Erythroblast (primary cell): ENCODE data around the gene ABCA5.
"Not testable (repeated sequence)": the region's sequence is repeated elsewhere in the genome, so short reads cannot be mapped to it uniquely, and the experiment has no call there.

Source experiments
- DNase-seq, 2 experiments: peaks; one replicate each; lab custom pipeline; 2025; lab: John Stamatoyannopoulos, UW
- GATA1 ChIP-seq: IDR thresholded peaks from 2 replicates; pipeline ENCODE4 v1.6.1; 2011; ENCODE audit warnings: low read depth, mild to moderate bottlenecking, control low read depth, low read length, moderate library complexity
- POLR2A ChIP-seq: IDR thresholded peaks from 2 replicates; pipeline ENCODE4 v1.6.1; 2011; ENCODE audit warnings: mild to moderate bottlenecking, low read length

Gene ABCA5

DNA sequence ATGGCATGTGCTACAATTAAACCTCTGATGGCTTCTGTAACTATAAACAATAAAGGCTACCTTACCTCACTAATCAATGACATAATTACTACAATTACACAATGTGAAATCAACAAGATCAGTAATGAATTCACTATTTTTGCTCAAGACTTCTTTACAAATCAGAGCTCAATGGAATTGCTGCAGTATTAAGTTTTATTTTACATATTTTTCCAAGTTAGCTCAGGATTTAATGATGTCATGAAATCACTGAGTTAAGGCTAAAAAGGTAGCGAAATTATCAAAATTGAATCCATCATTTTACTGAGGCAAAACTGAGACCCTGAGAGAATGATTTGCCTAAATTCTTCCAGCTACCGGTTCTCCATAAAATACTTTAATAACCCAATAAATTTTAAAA is 21.8 kb downstream of the ABCA5 start:
- TF ChIP-seq POLR2A (no peak), GATA1 (no peak)

DNA sequence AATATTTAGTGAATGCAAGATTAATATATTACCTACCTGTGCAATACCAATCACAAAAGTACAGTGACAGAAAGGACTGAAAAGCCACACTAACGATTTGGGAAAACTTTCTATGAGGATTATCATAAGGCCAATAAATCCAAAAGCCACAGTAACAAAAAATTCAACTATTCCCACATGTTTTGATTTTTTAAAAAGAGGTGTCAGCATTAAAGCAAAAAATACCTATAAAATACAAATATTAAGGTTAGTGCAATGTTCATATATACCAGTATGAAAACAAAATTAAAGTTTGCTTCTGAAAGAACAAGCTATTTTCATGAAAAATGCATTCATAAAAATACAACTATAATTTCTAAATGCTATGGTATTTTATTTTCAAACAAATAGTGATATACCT is 24.3 kb downstream of the ABCA5 start:
- no peak for DNase-seq
- TF ChIP-seq POLR2A (no peak), GATA1 (no peak)

More for the DNA sequence above, 21.8 kb downstream of the ABCA5 start:
- DNase-seq = no peak

DNA sequence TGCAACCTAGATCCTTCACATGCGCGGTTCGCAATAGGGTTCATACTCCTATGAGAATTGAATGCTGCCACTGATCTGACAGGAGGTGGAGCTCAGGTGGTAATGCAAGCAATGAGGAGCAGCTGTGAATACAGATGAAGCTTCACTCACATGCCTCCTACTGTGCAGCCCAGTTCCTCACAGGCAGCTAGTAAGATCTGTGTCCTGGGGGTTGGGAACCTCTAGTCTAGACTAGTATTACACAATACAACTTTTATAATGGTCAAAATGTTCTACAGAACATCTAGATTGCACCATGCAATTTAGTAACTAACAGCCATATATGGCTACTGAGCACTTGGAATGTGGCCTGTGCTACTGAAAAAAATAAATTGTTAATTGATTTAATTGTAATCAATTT is 26.7 kb downstream of the ABCA5 start:
- no peak for DNase-seq
- TF ChIP-seq GATA1 = no peak
- no peak for TF ChIP-seq POLR2A

DNA sequence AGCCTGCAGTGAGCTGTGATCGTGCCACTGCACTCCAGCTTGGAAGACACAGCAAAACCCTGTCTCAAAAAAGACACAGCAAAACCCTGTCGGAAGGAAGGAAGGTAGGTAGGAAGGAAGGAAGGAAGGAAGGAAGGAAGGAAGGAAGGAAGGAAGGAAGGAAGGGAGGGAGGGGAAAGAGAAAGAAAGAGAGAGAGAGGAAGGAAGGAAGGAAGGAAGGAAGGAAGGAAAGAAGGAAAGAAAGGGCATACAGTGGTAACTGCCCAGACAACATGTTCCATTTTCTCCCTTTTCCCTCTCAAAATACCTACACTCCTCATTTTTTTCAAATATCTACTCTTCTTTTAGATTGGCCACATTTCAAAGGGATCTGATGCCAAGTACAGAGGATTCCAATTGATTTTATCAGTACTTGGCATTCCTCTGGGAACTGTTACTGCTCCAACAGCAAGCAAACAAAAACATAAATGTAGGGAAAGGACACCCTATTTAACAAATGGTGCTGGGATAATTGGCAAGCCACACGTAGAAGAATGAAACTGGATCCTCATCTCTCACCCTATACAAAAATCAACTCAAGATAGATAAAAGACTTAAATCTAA is 28.7 kb downstream of the ABCA5 start:
- not testable (repeated sequence) for DNase-seq

DNA sequence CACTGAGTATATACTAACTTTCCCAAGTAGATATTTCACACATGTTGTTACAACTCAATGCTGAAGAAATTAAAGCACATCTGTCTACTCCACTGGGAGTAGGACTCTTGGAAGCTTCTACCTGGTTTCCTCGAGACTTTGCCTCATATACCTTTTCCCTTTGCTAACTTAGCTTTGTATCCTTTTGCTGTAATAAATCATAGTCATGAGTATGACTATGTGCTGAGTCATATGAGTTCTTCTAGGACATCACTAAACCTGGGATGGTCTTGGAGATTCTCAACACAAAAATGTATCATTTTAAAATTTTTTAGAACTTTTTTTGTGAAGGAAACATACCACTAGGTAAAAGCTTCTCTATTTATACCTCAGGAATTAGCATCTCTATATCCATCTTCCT is 39.8 kb downstream of the ABCA5 start:
- TF ChIP-seq GATA1 (no peak), POLR2A (no peak)
- no peak for DNase-seq

DNA sequence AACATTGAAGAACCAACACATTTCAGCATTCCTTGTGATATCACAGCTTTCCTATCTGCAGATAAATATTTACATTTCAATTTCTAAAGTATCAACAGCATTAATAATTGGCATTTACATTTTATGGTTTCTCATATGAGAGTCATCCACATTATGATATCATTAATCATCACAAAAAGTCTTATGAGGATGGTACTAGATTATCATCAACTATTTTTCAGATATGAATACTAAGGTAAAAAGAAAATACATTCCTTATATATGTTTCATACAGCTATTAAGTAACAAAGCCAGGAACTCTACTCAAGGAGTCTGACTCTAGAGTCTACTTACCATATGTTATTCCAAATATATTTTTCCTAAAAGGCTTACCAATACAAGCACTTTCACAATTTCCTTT is 40.7 kb downstream of the ABCA5 start:
- DNase-seq = no peak

DNA sequence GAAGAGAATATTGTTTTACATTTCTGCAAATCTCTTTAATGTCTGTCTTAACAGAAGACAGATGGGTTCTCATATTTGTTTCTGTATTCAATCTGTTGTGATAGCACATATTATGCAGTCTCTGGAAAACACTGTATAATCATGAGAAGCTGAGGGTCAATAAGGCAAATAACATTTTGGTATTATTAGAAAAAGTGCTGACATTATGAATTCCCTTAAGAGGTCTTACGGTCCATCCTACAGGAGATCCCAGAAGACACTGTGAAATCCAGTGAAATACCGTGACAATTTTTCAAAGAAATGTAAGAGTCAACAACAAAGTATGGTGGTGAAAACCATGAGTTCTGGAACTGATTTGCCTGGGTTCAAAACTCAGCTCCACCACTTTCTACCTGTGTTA is 42.3 kb downstream of the ABCA5 start:
- no peak for TF ChIP-seq GATA1
- no peak for TF ChIP-seq POLR2A
- DNase-seq = no peak

More for the DNA sequence above, 40.7 kb downstream of the ABCA5 start:
- TF ChIP-seq GATA1 (no peak), POLR2A (no peak)

DNA sequence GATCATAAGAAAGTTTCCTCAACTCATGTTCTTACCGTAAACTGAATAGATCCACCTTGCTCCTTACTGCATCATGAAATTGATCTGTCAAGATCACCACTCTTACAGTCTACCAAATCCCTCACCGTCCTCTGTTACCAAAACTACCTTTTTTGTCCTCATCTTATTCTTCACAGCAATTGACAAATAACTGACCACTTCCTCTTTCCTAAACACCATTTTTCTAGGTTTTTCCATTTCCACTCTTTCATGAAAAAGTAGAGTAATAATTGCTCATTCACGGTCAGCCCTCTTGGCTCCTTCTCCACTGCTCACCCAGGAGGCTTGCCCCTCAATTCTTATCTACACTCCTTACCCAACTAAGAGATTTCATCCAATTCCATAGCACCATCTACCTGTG is 44.9 kb downstream of the ABCA5 start:
- no peak for TF ChIP-seq GATA1
- DNase-seq = no peak

DNA sequence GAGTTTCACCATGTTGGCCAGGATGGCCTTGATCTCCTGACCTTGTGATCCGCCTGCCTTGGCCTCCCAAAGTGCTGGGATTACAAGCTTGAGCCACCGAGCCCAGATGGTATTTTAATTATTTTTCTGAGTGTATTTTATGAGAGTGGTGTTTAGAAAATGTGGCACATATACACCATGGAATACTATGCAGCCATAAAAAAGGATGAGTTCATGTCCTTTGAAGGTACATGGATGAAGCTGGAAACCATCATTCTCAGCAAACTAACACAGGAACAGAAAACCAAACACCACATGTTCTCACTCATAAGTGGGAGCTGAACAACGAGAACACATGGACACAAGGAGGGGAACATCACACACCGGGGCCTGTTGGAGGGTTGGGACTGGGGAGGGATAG is 50.7 kb downstream of the ABCA5 start:
- not testable (repeated sequence) for DNase-seq

DNA sequence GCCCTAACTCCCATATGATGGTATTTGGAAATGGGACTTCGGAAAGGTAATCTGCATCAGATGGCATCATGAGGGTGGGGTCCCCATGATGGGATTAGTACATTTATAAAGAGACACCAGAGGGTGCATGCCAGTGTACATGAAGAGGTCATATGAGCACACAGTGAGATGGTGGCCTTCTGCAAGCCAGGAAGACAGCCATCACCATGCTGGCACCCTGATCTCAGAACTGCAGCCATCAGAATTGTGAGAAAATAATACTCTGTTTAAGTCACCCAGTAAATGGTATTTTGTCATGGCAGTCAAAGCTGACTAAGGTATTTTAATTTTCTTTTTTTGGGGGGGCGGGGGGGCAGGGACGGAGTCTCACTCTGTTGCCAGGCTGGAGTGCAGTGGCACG is 51.2 kb downstream of the ABCA5 start:
- no peak for TF ChIP-seq GATA1
- no peak for TF ChIP-seq POLR2A
- no peak for DNase-seq

DNA sequence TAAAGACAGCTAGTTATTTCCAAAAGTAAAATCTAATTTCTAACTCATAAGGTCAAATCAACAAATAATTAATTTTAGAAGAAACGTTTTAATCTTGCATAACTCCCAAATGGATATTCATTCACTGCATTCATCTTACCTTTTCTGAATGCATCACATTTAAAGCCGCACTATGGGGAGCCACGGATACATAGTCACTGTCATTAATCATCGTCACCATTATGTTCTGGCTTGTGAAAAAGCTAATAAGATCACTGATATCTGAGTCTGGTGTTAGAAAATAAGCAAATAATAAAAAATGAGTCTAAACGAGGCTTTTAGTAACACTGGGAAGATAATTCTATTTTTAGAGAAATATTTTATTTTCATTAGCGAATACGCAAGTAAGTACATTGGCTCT is 55.9 kb downstream of the ABCA5 start:
- DNase-seq = no peak
- TF ChIP-seq POLR2A (no peak), GATA1 (no peak)

DNA sequence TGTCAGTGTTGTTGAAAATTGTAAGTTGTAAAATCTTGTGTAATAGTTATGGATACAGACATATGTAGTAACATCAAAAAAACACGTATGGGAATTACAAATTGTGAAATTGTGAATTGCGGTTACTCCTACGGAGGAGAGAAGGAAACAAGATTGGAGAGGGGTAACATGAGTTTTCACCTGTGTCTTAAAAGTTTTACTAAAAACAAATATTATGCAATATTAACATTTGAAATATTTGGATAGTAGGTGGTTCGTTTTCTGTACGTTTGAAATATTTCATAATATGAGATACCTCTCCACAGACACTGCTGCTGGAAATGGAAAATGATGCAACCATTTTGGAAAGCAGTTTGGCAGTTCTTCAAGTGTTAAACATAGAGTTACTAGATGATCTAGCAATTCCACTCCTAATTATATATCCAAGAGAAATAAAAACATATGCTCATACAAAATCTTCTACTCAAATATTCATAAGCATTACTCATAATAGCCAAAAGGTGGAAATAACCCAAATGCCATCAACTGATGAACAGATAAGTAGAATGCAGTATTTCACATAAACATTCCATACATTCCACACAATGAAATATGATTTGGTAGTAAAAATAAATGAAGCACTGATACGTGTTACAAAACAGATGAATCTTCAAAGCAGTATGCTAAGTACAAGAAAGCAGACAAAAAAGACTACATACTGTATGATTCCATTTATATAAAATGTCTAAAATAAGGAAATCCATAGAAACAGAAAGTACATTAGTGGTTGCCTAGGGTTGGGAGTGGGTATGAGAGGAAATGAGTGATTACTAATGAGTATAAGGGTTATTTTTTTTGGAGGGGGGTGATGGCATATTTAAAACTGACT is 57.6 kb downstream of the ABCA5 start:
- TF ChIP-seq GATA1 = no peak
- TF ChIP-seq POLR2A = no peak
- no peak for DNase-seq

DNA sequence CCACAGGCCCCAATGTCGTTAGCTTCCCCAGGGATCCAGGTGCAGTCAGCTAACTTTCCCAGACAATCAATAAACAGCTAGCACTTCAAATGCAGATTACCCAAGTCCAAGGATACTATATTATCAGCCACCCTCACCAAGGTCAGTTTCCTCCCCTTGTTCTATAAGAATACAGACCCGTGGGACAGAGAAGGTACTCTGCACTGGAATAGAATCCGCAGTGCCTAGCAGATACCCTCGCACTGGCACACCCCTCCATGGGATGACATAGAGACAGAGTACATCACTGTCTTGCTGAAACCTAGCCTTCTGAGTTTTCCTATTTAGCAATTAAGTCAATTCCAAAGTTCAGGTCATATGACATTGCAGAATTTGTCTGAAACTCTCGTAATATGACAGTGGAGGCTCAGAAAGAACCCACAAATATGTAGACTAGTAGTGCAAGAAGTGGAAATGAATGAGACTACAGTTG is 58.4 kb downstream of the ABCA5 start:
- TF ChIP-seq POLR2A = no peak
- TF ChIP-seq GATA1 = no peak
- no peak for DNase-seq

DNA sequence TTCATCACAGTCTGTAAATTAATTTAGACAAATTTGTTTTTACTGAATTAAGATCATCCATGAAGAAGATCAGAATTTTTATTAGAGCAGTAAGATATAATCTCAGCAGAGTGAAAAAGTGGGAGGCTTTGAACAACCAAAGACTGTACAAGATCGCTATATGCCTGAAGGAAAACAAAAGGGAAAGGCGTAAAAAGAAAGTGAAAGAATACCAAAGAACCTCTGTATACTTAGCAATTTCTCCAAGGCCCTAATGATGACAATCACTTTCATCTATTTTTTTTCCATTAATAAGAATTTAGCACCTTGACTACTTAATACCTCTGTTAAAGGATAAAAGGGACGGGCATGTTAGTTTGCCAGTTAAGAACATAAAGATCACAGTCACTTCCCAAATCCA is 59.7 kb downstream of the ABCA5 start:
- DNase-seq = no peak
- TF ChIP-seq GATA1 (no peak), POLR2A (no peak)

DNA sequence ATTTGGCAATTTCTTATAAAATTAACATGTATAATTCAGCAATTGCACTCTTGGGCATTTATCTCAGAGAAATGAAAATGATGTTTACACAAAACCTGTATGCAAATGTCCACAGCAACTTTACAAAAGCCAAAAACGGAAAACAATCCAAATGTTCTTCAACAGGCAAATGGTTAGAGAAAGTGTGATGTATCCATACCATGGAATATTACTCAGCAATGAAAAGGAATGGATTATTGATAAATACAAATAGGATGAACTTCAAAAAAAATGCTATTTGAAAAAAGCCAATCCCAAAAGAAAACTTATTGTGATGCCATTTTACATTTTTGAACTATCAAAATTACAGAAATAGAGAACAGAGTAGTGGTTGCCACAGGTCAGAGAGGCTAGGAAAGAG is 61.1 kb downstream of the ABCA5 start:
- DNase-seq = no peak
- TF ChIP-seq POLR2A (no peak), GATA1 (no peak)
